Glomerular endothelial cell (primary cell): ENCODE results near the gene ANGEL2. TPM values are rescaled to one million over a fixed set of nuclear protein-coding genes. Genes with fewer than 3 reads are reported as not detected.

Experiments
- DNase-seq: peaks from one replicate; pipeline ENCODE4 v3.0.0-alpha.2; 2011; ENCODE audit warnings: low read depth, low spot score; ENCODE audit errors: extremely low read depth
- total RNA-seq: library from RNA; depleted of rRNA; stranded (reverse); fragments of >200 nt; gene quantifications from 2 replicates; pipeline ENCODE4 v1.2.3, GENCODE V29; 2015

The ANGEL2 gene
- total RNA-seq, 1 donor from 2014 or later: 43.0 TPM

DNA sequence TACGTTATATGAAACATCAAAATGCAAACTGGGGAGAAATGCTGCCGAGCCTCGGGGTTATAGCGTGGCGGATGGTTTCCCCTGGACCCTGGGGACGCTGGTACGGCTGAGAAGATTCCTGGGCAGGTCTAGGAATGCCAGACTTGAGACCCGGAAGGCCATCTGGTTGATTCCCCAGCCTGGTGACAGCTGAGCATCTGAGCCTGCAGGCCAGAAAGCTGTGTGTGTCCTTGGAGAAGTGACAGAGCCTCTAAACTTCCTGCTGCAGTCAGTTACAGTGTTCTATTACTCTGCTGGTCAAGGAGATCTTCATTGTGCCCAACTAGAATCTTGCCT lies 63.1 kb downstream of the ANGEL2 start:
- no peak for DNase-seq

DNA sequence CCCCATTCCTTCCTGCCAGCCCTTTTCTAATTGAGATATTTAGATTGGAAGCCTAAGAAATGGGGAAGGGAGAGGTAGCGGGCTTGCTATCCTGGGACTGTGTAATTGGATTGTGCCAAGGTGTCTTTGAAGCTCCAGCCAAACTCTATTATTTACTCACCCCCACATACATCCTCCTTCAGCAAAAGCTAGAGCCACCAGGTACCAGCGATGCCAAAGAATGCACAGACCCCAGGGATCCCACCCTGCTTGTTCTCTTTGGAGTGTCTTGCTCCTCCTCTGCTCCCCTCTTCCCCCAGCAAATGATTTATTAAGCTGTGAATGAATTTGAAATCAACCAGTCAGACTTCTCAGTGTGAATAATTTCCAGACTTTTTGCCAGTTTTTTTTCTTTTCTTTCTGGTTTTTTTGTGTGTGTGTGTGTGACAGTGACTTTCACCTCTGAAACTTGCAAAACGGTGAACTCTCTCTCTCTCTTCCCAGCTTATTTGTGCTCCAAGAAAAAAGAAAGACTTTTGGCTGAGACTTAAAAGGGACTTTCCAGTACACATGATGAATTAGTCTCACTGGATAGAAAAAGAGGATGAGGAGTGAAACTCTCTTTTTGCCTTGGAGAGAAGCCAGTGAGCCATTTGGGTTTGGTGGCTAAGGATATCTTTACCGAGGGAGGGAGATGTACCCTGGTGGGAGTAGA lies 63.6 kb downstream of the ANGEL2 start:
- DNase-seq: no peak

DNA sequence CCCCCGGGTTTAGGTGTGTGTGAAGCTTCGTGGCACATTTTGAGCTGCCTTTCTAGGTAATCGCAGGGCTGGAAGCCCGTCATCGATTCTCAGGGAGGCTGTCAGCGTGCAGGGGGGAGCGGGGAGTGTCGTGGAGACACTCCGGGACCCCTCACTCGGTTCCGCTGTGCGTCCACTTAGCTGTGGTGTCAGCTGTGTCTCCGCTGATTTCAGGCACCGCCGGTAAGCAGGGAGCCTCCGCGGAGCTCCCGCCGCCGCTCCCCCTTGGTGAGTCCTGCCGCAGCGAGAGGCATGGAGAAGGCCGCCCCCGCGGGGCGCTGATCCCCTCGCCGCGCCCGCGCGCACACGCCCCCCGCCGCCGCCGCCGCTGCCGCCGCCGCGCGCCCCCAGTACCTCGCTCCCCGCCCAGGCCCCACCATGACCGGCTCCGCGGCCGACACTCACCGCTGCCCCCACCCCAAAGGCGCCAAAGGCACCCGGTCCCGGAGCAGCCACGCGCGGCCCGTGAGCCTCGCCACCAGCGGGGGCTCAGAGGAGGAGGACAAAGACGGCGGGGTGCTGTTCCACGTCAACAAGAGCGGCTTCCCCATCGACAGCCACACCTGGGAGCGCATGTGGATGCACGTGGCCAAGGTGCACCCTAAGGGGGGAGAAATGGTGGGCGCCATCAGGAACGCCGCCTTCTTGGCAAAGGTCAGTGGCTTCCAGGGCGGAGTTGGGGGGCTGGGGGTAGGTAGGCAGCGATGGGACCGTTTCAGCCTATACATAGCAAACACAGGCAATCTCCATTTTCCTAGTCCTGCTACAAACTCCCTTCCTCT lies 64.3 kb downstream of the ANGEL2 start:
- DNase-seq: no peak

DNA sequence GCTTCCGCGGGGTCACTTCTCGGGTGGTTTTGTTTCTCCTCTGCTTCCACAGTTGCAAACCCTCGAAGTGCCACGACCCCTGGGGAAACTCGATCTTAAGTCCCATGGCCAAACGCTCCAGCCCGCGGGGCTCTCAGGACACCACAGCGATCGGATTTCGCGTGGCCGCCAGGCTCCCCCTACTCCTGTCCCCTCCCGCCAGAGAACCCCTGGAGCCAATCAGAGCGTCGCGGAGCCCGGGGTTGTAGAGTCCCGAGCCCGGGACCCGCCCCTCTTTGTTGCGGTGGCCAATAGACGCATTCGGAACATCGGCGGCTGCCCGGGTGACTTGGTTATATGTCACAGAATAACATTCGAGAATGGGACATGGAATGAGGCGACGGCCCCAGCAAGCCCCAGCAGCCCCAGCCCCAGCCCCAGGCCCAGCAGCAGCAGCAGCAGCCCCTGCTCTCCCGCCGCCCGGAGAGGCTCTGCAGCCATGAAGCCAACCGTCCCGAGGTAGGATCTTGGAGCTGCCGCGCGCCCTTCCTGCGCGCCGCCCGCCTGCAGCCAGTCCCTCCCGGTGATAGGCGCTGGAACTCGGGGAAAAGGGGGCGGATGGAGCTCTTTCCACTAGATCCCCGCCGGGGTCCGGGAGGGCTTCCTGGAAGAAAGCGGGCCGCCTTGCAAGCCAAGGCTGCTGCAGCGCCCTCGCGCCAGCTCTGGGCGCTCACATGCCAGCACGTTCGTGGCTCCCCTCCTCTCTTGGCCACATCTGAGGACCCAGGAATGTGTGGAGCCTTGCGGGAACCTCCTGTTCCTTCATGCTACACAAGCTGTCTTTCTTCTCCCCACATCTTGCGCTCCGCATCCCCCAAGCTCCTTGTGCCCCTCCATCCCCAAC lies 65.2 kb downstream of the ANGEL2 start, which contains the start of gene VASH2:
Gene VASH2 (plus strand): TSS at position 299 of the 883 bp plus-strand sequence. CDS start 1,002 bp downstream, outside the sequence.
- no peak for DNase-seq

DNA sequence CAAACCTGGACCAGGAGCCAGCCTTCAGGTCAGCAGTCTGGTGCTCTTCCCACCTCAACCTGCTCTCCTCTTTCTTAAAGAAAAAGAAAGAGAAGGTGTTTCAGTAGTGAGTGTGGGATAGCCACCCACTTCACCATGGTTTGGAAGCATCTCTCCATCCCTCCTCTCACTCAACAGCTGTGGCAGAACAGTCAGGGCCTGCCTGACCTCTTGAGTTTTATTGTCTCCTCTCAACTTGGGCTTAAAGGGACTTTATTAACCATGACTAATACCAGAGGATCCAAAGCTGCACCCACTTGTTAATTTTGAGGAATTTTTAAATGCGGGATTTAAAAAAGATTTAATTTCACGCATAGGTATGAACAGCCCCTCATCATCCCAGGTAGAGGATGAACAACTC lies 65.9 kb downstream of the ANGEL2 start:
- DNase-seq: no peak

DNA sequence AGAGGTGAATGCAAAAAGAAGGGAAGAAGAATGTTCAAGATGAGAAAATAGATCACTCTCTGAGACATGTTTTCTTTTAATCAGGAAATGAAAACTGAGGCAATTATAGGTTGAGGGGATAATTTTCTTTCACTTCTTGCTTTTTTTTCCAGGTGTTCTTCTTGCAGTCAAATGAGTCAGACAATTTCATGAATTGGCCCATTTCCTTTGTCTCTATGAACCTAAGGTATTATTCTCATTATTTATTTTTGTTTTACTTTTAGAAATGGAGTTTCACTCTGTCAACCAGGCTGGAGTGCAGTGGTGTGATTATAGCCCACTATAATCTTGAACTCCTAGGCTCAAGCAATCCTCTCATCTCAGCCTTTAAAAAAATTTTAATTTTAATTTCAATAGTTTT lies 68.8 kb downstream of the ANGEL2 start:
- no peak for DNase-seq

DNA sequence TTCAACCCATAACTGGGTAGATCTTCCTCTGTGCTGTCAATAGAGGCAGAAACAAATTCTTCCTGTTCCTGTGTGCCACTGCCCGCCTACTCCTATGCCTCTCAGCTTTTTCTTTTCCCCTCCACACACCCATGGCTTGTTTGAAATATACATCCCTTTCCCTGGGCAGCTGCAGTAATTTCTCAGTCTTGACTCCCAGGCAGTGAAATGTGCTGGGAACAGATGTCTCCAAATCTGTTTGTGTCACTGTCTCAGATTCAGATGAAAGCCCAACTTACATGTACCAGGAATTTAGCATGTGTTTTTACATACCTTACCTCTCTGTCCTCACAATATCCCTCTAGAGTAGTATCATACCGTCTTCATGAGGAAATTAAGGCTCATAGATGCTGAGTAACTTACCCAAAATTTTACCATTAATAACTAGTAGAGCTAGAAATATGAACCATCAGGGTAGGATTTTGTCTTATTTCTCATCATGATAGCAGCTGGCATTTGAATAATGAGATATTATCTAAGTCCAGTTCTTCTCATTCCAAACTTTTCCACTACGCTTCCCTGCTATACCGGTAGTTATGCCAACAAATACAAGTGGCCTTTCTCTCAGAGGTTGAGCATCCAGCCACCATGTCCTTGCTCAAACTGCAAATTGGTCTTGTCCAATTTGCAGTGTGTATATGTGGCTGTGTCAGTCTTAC lies 70.1 kb downstream of the ANGEL2 start:
- no peak for DNase-seq

DNA sequence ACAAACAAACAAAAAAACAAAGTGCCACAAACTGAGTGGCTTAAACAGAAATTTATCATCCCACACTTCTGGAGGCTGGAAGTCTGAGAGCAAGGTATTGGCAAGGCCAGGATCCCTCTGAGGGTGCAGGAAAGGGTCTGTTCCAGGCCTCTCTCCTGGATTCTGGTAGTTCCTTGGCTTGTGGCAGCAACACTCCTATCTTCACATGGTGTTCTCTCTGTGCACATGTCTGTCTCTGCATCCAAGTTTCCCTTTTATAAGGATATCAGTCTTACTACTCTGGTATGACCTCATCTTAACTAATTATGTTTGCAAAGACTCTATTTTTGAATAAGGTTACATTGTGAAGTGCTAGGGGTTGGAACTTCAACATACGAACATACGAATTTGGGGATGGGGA lies 70.6 kb downstream of the ANGEL2 start:
- no peak for DNase-seq

DNA sequence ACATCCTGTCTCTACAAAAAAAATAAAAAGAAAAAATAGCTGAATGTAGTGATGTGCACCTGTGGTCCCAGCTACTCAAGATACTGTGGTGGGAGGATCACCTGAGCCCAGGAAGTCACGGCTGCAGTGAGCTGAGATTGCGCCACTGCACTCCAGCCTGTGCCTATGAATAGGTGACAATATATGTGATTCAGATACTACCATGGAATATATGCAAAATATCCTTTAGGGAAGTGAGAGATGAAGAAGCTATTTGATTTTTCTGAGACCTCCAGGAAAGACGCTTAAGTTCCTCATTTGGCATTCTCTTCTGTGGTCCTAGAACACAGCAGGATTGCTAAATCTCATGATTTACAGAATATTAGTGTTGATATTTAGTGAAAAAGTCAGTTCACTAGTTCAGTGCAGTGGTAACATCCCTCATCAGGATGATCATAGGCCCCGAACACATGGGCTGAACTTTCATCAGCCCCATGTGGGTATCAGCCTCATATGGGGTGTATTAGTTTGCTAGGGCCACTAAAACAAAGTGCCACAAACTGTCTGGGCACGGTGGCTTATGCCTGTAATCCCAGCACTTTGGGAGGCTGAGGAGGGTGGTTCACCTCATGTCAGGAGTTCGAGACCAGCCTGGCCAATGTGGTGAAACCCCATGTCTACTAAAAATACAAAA lies 71.3 kb downstream of the ANGEL2 start:
- DNase-seq: no peak

DNA sequence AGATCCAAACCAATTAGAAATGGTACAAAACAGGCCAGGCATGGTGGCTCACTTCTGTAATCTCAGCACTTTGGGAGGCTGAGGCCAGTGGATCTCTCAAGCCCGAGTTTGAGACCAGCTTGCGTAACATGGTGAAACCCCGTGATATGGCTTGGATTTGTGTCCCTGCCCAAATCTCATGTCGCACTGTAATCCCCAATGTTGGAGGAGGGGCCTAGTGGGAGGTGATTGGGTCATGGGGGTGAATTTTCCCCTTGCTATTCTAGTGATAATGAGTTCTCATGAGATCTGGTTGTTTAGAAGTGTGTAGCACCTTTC lies 72.3 kb downstream of the ANGEL2 start:
- no peak for DNase-seq

DNA sequence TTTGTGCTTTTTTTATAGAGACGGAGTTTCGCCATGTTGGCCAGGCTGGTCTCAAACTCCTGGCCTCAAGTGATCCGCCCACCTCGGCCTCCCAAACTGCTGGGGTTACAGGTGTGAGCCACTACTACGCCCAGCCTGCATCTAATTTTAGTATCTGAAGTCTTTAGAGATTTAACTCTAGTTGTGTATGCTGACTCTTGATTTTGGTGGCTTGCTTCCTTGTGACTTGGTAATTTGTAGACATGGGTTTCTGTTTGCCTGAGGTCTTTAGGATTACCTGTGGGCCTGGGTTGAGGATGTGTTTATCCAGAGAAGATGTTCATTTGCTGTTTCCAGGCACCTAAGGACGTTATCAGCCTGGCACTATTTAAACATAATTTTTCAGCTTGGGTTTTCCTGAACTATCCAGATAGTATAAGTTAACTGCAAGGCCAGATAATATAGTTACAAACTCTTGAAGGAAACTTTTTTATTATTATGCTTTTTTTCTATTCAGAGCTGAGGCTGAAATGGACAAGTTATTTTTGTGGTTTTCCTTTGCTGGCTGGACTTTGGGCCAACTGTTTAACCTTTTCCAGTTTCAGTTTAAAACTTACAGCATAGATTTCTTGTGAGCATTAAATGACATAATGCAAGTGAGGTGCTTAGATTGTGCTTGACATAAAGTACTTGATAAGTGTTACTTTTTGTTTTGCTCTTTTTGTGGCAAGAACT lies 72.8 kb downstream of the ANGEL2 start:
- no peak for DNase-seq

Other genes with a start within 250 kb of the ANGEL2 start
- 25.8 and 26.2 TPM in 2 replicates for gene NSL1, start 224.1 kb downstream of the ANGEL2 start, total RNA-seq
- gene TATDN3, start 224.0 kb downstream of the ANGEL2 start, total RNA-seq: 9.4 and 9.5 TPM in 2 replicates
- not detected in 2 replicates for gene SPATA45, start 168.2 kb downstream of the ANGEL2 start, total RNA-seq
- gene FLVCR1, start 157.6 kb downstream of the ANGEL2 start, total RNA-seq: 4.1 and 7.1 TPM in 2 replicates
- gene VASH2, start 65.3 kb downstream of the ANGEL2 start, total RNA-seq: 0.53 and 0.76 TPM in 2 replicates
- 14.0 and 18.4 TPM in 2 replicates for gene RPS6KC1, start 35.4 kb upstream of the ANGEL2 start, total RNA-seq